HCT116 (cell line): Measurements from ENCODE around the gene OSBPL8.

ENCODE experiments used
- SRF ChIP-seq: IDR thresholded peaks from 2 replicates; pipeline ENCODE4 v1.6.1; 2012; ENCODE audit warnings: low read depth
- TF ChIP-seq, protein P1 (sequence below), 3 experiments: fragments of 200-600 bp in 1 of 3; sonication (generic) in 1 of 3; IDR thresholded peaks in 2 of 3; conservative IDR thresholded peaks in 1 of 3; 2 replicates each; pipeline ENCODE4 v1.5.1; 2012 to 2017; ENCODE audit warnings: low read depth in 2 of 3, low read length in 2 of 3, antibody characterized with exemption in 1 of 3, borderline replicate concordance in 1 of 3, control low read depth in 1 of 3, mild to moderate bottlenecking in 1 of 3, mixed read lengths in 1 of 3, mixed run types in 1 of 3, moderate library complexity in 1 of 3; ENCODE audit not compliant: insufficient read depth in 1 of 3

DNA sequence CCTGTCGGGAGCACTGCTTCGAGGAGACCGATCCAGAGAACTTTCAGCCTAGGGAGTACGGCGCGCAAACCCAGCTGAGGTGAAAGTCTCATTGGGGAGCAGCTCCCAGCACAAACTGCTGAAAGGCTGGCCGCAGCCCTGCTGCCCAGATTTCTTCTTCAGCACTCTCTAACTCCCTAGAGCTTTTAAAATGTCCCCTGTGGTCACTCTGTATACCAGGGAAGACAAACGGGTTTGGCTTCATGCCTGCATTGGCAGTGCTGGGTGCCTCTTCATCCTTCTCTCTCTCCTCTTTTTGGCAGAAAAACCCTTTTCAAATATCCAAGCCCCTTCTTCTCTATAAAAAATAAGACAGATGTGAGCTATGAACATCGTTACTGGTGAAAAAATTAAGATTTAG is 246.3 kb downstream of the OSBPL8 start:
- TF ChIP-seq, protein P1, sequence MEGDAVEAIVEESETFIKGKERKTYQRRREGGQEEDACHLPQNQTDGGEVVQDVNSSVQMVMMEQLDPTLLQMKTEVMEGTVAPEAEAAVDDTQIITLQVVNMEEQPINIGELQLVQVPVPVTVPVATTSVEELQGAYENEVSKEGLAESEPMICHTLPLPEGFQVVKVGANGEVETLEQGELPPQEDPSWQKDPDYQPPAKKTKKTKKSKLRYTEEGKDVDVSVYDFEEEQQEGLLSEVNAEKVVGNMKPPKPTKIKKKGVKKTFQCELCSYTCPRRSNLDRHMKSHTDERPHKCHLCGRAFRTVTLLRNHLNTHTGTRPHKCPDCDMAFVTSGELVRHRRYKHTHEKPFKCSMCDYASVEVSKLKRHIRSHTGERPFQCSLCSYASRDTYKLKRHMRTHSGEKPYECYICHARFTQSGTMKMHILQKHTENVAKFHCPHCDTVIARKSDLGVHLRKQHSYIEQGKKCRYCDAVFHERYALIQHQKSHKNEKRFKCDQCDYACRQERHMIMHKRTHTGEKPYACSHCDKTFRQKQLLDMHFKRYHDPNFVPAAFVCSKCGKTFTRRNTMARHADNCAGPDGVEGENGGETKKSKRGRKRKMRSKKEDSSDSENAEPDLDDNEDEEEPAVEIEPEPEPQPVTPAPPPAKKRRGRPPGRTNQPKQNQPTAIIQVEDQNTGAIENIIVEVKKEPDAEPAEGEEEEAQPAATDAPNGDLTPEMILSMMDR (IDR thresholded peaks at IDR 0.05 in 2 of 3, conservative IDR thresholded peaks at IDR 0.05 in 1 of 3; ENCODE audit: borderline replicate concordance in 1 of 3, insufficient read depth in 1 of 3, low read depth in 2 of 3, low read length in 2 of 3), result no peak
- TF ChIP-seq SRF, result no peak
